ENCODE results near the gene TBC1D9B.

DNA sequence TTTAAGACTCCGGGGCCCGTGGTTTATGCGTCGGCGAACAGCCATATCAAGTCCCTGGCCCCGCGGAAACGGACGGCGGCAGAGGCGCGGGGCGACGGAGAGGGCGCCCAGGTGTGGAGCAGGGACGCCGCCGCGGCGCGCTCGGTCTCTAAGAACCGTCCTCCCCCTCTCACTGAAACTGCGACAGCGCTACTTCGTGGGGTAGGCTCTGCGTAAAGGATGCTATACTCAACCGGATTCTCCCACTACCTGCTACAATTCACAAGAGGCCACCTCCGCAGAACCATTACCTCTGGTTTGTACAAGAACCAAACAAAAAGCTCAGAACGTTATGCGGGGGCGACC lies 49.5 kb downstream of the TBC1D9B start:
- TF ChIP-seq POLR2A (IDR thresholded peaks at IDR 0.05) (no peak), CTCF (IDR thresholded peaks at IDR 0.05) (no peak)

Data from thyroid gland (tissue), 4 donors.